NCI-H446 treated with DMSO at 0.1 percent for 48 hours (cell line): ENCODE measurements around the gene WDR43.

ENCODE experiments used
- DNase-seq: peaks from one replicate; lab custom pipeline; 2025; lab: John Stamatoyannopoulos, UW

The WDR43 gene

GRCh38 chr2:28894470-28895188 is at the start of gene WDR43:
WDR43 (plus strand) TSS chr2:28894667; CDS start chr2:28894699, 32 bp downstream.
- peak; percentile 97 for DNase-seq

- no peak for DNase-seq
Observed at GRCh38 chr2:28855193-28855592, 39.3 kb upstream of the WDR43 start.

GRCh38 chr2:28855977-28856376 is 38.5 kb upstream of the WDR43 start:
- no peak for DNase-seq

- no peak for DNase-seq
Observed at GRCh38 chr2:28868611-28869010, 25.9 kb upstream of the WDR43 start.

- no peak for DNase-seq
Observed at GRCh38 chr2:28869494-28870145, 24.8 kb upstream of the WDR43 start.

GRCh38 chr2:28870146-28870891 is 24.1 kb upstream of the WDR43 start, which contains the start of gene TRMT61B:
TRMT61B (minus strand) TSS chr2:28870309; CDS start chr2:28870277, 32 bp downstream.
- peak; percentile 90 for DNase-seq

GRCh38 chr2:28871620-28872019 is 22.8 kb upstream of the WDR43 start:
- no peak for DNase-seq

GRCh38 chr2:28880193-28880592 is 14.3 kb upstream of the WDR43 start:
- no peak for DNase-seq

GRCh38 chr2:28893488-28893887 is 979 bp upstream of the WDR43 start:
- no peak for DNase-seq

GRCh38 chr2:28895189-28895893 is 874 bp downstream of the WDR43 start:
- no peak for DNase-seq

GRCh38 chr2:28896906-28897305 is 2.4 kb downstream of the WDR43 start:
- no peak for DNase-seq

GRCh38 chr2:28898048-28898447 is 3.6 kb downstream of the WDR43 start:
- no peak for DNase-seq

- no peak for DNase-seq
Observed at GRCh38 chr2:28901202-28901601, 6.7 kb downstream of the WDR43 start.

GRCh38 chr2:28901841-28902240 is 7.4 kb downstream of the WDR43 start:
- no peak for DNase-seq

GRCh38 chr2:28902584-28902983 is 8.1 kb downstream of the WDR43 start:
- DNase-seq: no peak

GRCh38 chr2:28904295-28904694 is 9.8 kb downstream of the WDR43 start:
- DNase-seq: no peak

- no peak for DNase-seq
Observed at GRCh38 chr2:28904802-28905457, 10.5 kb downstream of the WDR43 start.

GRCh38 chr2:28905533-28905932 is 11.1 kb downstream of the WDR43 start:
- DNase-seq: no peak

- DNase-seq: no peak
Observed at GRCh38 chr2:28906376-28906775, 11.9 kb downstream of the WDR43 start.

GRCh38 chr2:28906821-28907220 is 12.4 kb downstream of the WDR43 start:
- DNase-seq: no peak

GRCh38 chr2:28908172-28908571 is 13.7 kb downstream of the WDR43 start:
- DNase-seq: no peak
